SK-N-SH (cell line): Measurements from ENCODE around the gene SYNE1. TPM values are rescaled to one million over a fixed set of nuclear protein-coding genes. Genes with fewer than 3 reads are reported as not detected.

Experiments used
- CTCF ChIA-PET: fragments of 300-600, 350-600 bp; formaldehyde crosslinking; extraction: SDS; loops from one replicate; lab custom pipeline; 2021; lab: Yijun Ruan, JAX
- POLR2A ChIA-PET: fragments of 350-600 bp; sonication (Branson Sonifier 250); formaldehyde crosslinking; extraction: SDS; loops from one replicate; lab custom pipeline; 2020; ENCODE audit warnings: antibody characterized with exemption, inconsistent platforms; lab: Yijun Ruan, JAX
- DNase-seq: peaks from one replicate; pipeline ENCODE4 v3.0.0; 2012
- H2AFZ ChIP-seq: fragments of 200-600 bp; sonication (generic); 2 replicates; pipeline ENCODE4 v1.8.1; 2016; ENCODE audit warnings: antibody characterized with exemption, mild to moderate bottlenecking, low read depth
- H3F3A ChIP-seq: fragments of 200-600 bp; sonication (generic); replicated peaks from 2 replicates; pipeline ENCODE3; 2016; ENCODE audit warnings: antibody characterized with exemption, mild to moderate bottlenecking; ENCODE audit not compliant: insufficient read depth
- H3K27ac ChIP-seq, 2 experiments: fragments of 200-500 bp in 1 of 2; fragments of 200-600 bp in 1 of 2; sonication (Bioruptor generic) in 1 of 2; sonication (generic), shearing (Covaris generic) in 1 of 2; 2 replicates each; pipeline versions ENCODE4 v1.5.1 to v1.6.1; 2014 to 2016; ENCODE audit warnings: low read depth in 2 of 2, inconsistent platforms in 1 of 2, low read length in 1 of 2, mild to moderate bottlenecking in 1 of 2, mixed read lengths in 1 of 2
- H3K27me3 ChIP-seq: fragments of 200-600 bp; sonication (generic), shearing (Covaris generic); 2 replicates; pipeline ENCODE4 v1.6.1; 2016; ENCODE audit warnings: mixed run types; ENCODE audit not compliant: insufficient read depth
- H3K36me3 ChIP-seq, 2 experiments: fragments of 200-500 bp in 1 of 2; fragments of 200-600 bp in 1 of 2; sonication (Bioruptor generic) in 1 of 2; sonication (generic) in 1 of 2; replicated peaks in 1 of 2; 2 replicates each; pipeline versions ENCODE3 to v1.5.1; 2014 to 2016; ENCODE audit warnings: low read length in 1 of 2, mild to moderate bottlenecking in 1 of 2; ENCODE audit not compliant: insufficient read depth in 2 of 2, control insufficient read depth in 1 of 2
- H3K4me1 ChIP-seq, 2 experiments: fragments of 200-500 bp in 1 of 2; fragments of 200-600 bp in 1 of 2; sonication (Bioruptor generic) in 1 of 2; sonication (generic), shearing (Covaris generic) in 1 of 2; 2 replicates each; pipeline versions ENCODE4 v1.5.1 to v1.6.1; 2014 to 2016; ENCODE audit warnings: low read depth in 1 of 2, low read length in 1 of 2, mixed run types in 1 of 2; ENCODE audit not compliant: insufficient read depth in 2 of 2, control insufficient read depth in 1 of 2
- H3K4me2 ChIP-seq: fragments of 200-600 bp; sonication (generic), shearing (Covaris generic); 2 replicates; pipeline ENCODE4 v1.6.1; 2017; ENCODE audit warnings: mixed run types
- H3K4me3 ChIP-seq, 2 experiments: fragments of 200-500 bp in 1 of 2; fragments of 200-600 bp in 1 of 2; sonication (Bioruptor generic) in 1 of 2; sonication (generic), shearing (Covaris generic) in 1 of 2; 2 replicates each; pipeline versions ENCODE4 v1.5.1 to v1.8.1; 2014 to 2016; ENCODE audit warnings: low read depth in 2 of 2, inconsistent platforms in 1 of 2, low read length in 1 of 2, mild to moderate bottlenecking in 1 of 2, mixed read lengths in 1 of 2, moderate library complexity in 1 of 2
- H3K79me2 ChIP-seq: fragments of 200-600 bp; sonication (generic); 2 replicates; pipeline ENCODE4 v1.8.1; 2017; ENCODE audit warnings: mild to moderate bottlenecking; ENCODE audit not compliant: insufficient read depth
- H3K9ac ChIP-seq: fragments of 200-600 bp; sonication (generic); 2 replicates; pipeline ENCODE4 v1.6.1; 2017; ENCODE audit warnings: mixed run types
- H3K9me2 ChIP-seq: fragments of 200-600 bp; sonication (generic); 2 replicates; pipeline ENCODE4 v1.6.1; 2017; ENCODE audit warnings: mixed run types
- H3K9me3 ChIP-seq: fragments of 200-600 bp; sonication (generic); 2 replicates; pipeline ENCODE4 v1.6.1; 2017; ENCODE audit warnings: mixed run types, mild to moderate bottlenecking, moderate library complexity
- H4K20me1 ChIP-seq: fragments of 200-600 bp; sonication (generic); 2 replicates; pipeline ENCODE4 v1.6.1; 2017; ENCODE audit warnings: mild to moderate bottlenecking, mixed run types; ENCODE audit not compliant: insufficient read depth
- CTCF ChIP-seq: fragments of 200-600 bp; sonication (generic); IDR thresholded peaks from 2 replicates; pipeline ENCODE4 v1.6.1; 2017; ENCODE audit warnings: antibody characterized with exemption, mild to moderate bottlenecking, moderate library complexity
- EP300 ChIP-seq, 2 experiments: IDR thresholded peaks; 2 replicates each; pipeline versions ENCODE4 v1.4.0 to v1.6.1; 2012; ENCODE audit warnings: borderline replicate concordance in 1 of 2, low read depth in 1 of 2, low read length in 1 of 2
- EZH2phosphoT487 ChIP-seq: fragments of 200-600 bp; sonication (generic); IDR thresholded peaks from 2 replicates; pipeline ENCODE4 v1.6.1; 2017; ENCODE audit warnings: low read depth, mixed run types, mild to moderate bottlenecking, antibody characterized with exemption, moderate library complexity, borderline replicate concordance
- FOXM1 ChIP-seq: IDR thresholded peaks from 2 replicates; pipeline ENCODE4 v1.4.0; 2012; ENCODE audit warnings: low read depth, mild to moderate bottlenecking
- GABPA ChIP-seq: IDR thresholded peaks from 2 replicates; pipeline ENCODE4 v1.4.0; 2012; ENCODE audit warnings: low read depth, mild to moderate bottlenecking
- IRF3 ChIP-seq: fragments of 150-350 bp; IDR thresholded peaks from 2 replicates; pipeline ENCODE4 v1.6.1; 2016; ENCODE audit warnings: mild to moderate bottlenecking, low read depth, low read length
- JUND ChIP-seq: IDR thresholded peaks from 2 replicates; pipeline ENCODE4 v1.4.0; 2012
- NRF1 ChIP-seq: IDR thresholded peaks from 2 replicates; pipeline ENCODE4 v1.6.1; 2012; ENCODE audit warnings: low read depth, mild to moderate bottlenecking, low read length
- RFX5 ChIP-seq: IDR thresholded peaks from 2 replicates; pipeline ENCODE4 v1.6.1; 2012; ENCODE audit warnings: mild to moderate bottlenecking, improper control_type of control experiment, low read length
- RXRA ChIP-seq: IDR thresholded peaks from 2 replicates; pipeline ENCODE4 v1.4.0; 2012; ENCODE audit warnings: low read depth, mild to moderate bottlenecking, borderline replicate concordance
- SIN3A ChIP-seq: IDR thresholded peaks from 2 replicates; pipeline ENCODE4 v1.6.1; 2012; ENCODE audit warnings: low read depth, mild to moderate bottlenecking, low read length, moderate library complexity, borderline replicate concordance
- SMC3 ChIP-seq: IDR thresholded peaks from 2 replicates; pipeline ENCODE4 v1.6.1; 2012; ENCODE audit warnings: low read depth, low read length, improper control_type of control experiment
- TCF12 ChIP-seq: IDR thresholded peaks from 2 replicates; pipeline ENCODE4 v1.4.0; 2012
- TEAD4 ChIP-seq: IDR thresholded peaks from 2 replicates; pipeline ENCODE4 v1.4.0; 2012; ENCODE audit warnings: mild to moderate bottlenecking, borderline replicate concordance; ENCODE audit not compliant: insufficient read depth
- USF2 ChIP-seq: fragments of 150-350 bp; IDR thresholded peaks from 2 replicates; pipeline ENCODE4 v1.6.1; 2017; ENCODE audit warnings: antibody characterized with exemption, low read length, low read depth, borderline replicate concordance
- YY1 ChIP-seq: IDR thresholded peaks from 2 replicates; pipeline ENCODE4 v1.4.0; 2012; ENCODE audit warnings: low read depth, mild to moderate bottlenecking
- WGBS: methylation state at CpG from one replicate; pipeline ENCODE4 v1.1.6; 2017; ENCODE audit warnings: low lambda C conversion rate; 5-methylcytosine and 5-hydroxymethylcytosine counted together
- polyA plus RNA-seq, 3 experiments: library from polyadenylated mRNA; depleted of rRNA; stranded (reverse); fragments of >200 nt; gene quantifications; 2 replicates each; pipeline ENCODE4 v1.2.3, GENCODE V29; 2012

SYNE1 gene
- polyA plus RNA-seq, 1 of the 3 experiments (the other 2 are of a cell fraction), result 31.1 TPM

- POLR2A ChIA-PET, result interaction anchor here (1.1 to 1.2 kb wide), 2 partner anchors 22 kb away, joined by 3 to 4 read pairs; no protein-coding TSS in a partner anchor
- Histone ChIP-seq H3K36me3 (peaks cover 63 to 83% of the 10 kb centered on the region in 2 experiments), H3K4me1 (no peaks in the 10 kb centered on the region), H3F3A (peaks cover 20% of the 10 kb centered on the region), H4K20me1 (no peaks in the 10 kb centered on the region), H3K9me2 (no peaks in the 10 kb centered on the region), H3K9ac (no peak overlapping the region), H3K27ac (no peak overlapping the region), H2AFZ (no peak overlapping the region), H3K79me2 (no peaks in the 10 kb centered on the region; the same call in 1 of the 2 replicates), H3K27me3 (no peaks in the 10 kb centered on the region), H3K9me3 (no peaks in the 10 kb centered on the region), H3K4me2 (no peak overlapping the region), H3K4me3 (no peak overlapping the region)
- no peak for DNase-seq
- 91% methylated on average over 10 of the region's 13 CpGs for WGBS
- no peak for TF ChIP-seq RFX5
- TF ChIP-seq SIN3A, result no peak
- TF ChIP-seq IRF3, result no peak
- no peak for TF ChIP-seq TEAD4
- TF ChIP-seq SMC3, result no peak
- no peak for TF ChIP-seq FOXM1
- TF ChIP-seq TCF12, result no peak
- TF ChIP-seq NRF1, result no peak
- no peak for TF ChIP-seq GABPA
- TF ChIP-seq RXRA, result no peak
- TF ChIP-seq EZH2phosphoT487, result no peak
- no peak for TF ChIP-seq JUND
- no peak for TF ChIP-seq EP300 (IDR thresholded peaks at IDR 0.05; ENCODE audit: borderline replicate concordance in 1 of 2, low read depth in 1 of 2, low read length in 1 of 2)
- CTCF ChIA-PET, result interaction anchor here (0.7 to 2.5 kb wide), 2 partner anchors 15 to 22 kb away, joined by 3 to 15 read pairs; no protein-coding TSS in a partner anchor
Measured at GRCh38 chr6:152323376-152323775, 313.8 kb downstream of the SYNE1 start.

- Histone ChIP-seq H3K9ac (no peak overlapping the region), H3K9me2 (no peaks in the 10 kb centered on the region), H4K20me1 (no peaks in the 10 kb centered on the region), H3K79me2 (no peaks in the 10 kb centered on the region), H3K36me3 (peaks cover 55 to 74% of the 10 kb centered on the region in 2 experiments), H3K27me3 (no peaks in the 10 kb centered on the region), H2AFZ (no peak overlapping the region), H3K4me1 (peaks cover 0 to 19% of the 10 kb centered on the region in 2 experiments; a peak in 1 of 4 replicates), H3K27ac (peak overlapping the region in 1 of 2 experiments; percentile 37; a peak in 1 of 4 replicates), H3F3A (peaks cover 61% of the 10 kb centered on the region), H3K9me3 (no peaks in the 10 kb centered on the region), H3K4me2 (no peak overlapping the region), H3K4me3 (no peak overlapping the region)
- ChIA-PET POLR2A (no interaction called here), CTCF (interaction anchor here (1.0 to 4.8 kb wide), 2 partner anchors 20 to 168 kb away, joined by 3 to 21 read pairs; no protein-coding TSS in a partner anchor)
- no peak for DNase-seq
- 91% methylated on average over 4 of the region's 4 CpGs for WGBS
- no peak for TF ChIP-seq SIN3A
- no peak for TF ChIP-seq YY1
- no peak for TF ChIP-seq CTCF
- no peak for TF ChIP-seq SMC3
- TF ChIP-seq TCF12, result no peak
- no peak for TF ChIP-seq USF2
Measured at GRCh38 chr6:152318278-152318677, 318.9 kb downstream of the SYNE1 start.
